Natural killer cell treated with Interleukin-12 subunit alpha and Interleukin-12 subunit beta and Interleukin-15 and Interleukin-18, amount 100 ng/mL, for 72 hours (primary cell): Measurements from ENCODE around the gene FBXO21. TPM values are rescaled to one million over a fixed set of nuclear protein-coding genes. Genes with fewer than 3 reads are reported as not detected.
"Not testable (repeated sequence)": the region's sequence is repeated elsewhere in the genome, so short reads cannot be mapped to it uniquely, and the experiment has no call there.

Source experiments
- ATAC-seq, 2 donors: fragments of 150-1000 bp; cut with Tn5 transposase in 1 of 2; sonication (Bioruptor Pico), chemical (Tn5 transposase) in 1 of 2; 2 replicates each; pipeline ENCODE4 v1.10.0; 2021
- DNase-seq: peaks from one replicate; pipeline ENCODE4 v3.0.0; 2022; ENCODE audit warnings: low spot score
- H3K27ac Mint-ChIP-seq, 2 donors: 1 replicate in 1 of 2; 2 replicates in 1 of 2; pipeline ENCODE4 v1.8.0; 2022; ENCODE audit warnings: mixed read lengths in 2 of 2, mild to moderate bottlenecking in 1 of 2, moderate library complexity in 1 of 2
- H3K27me3 Mint-ChIP-seq, 2 donors: 1 replicate in 1 of 2; 2 replicates in 1 of 2; pipeline ENCODE4 v1.8.0; 2022; ENCODE audit warnings: mixed read lengths in 2 of 2
- H3K36me3 Mint-ChIP-seq: one replicate; pipeline ENCODE4 v1.8.0; 2022; ENCODE audit warnings: mixed read lengths
- H3K4me1 Mint-ChIP-seq, 2 donors: 1 replicate in 1 of 2; 2 replicates in 1 of 2; pipeline ENCODE4 v1.8.0; 2022; ENCODE audit warnings: low read depth in 2 of 2, mixed read lengths in 2 of 2, mild to moderate bottlenecking in 1 of 2
- H3K4me3 Mint-ChIP-seq: one replicate; pipeline ENCODE4 v1.8.0; 2022; ENCODE audit warnings: mixed read lengths
- H3K9me3 Mint-ChIP-seq: 2 replicates; pipeline ENCODE4 v1.8.0; 2022; ENCODE audit warnings: mixed read lengths
- total RNA-seq, 2 donors: library from RNA; stranded (reverse); gene quantifications; one replicate each; pipeline ENCODE4 v1.2.3, GENCODE V29; 2022

Gene FBXO21
- total RNA-seq, 2 donors from 2014 or later: 30.4 to 37.7 TPM

DNA sequence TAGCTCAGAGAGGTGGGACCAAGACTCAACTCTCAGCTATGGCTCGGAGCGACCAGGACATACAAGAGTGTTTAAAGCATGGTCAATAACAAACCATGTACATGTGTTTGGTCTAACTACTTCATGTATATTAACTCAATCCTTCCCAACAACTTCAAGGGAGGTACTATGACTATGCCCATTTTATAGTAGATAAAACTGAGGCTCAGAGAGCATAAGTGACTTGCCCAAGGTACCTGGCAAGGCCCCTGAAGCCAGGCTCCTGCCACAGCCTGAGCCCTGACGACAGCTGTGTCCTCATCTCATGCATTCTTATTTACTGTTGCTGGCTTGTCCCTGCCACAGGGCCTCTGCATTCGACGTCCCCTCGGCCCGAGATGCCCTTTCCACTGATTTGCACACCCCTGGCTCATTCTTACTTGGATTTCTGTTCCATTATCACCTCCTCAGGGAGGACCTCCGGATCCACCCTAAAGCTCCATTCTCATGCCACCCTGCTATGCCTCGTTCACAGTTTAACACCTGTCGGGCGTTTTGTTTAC lies 93.7 kb downstream of the FBXO21 start:
- Mint-ChIP-seq H3K36me3 (no peaks in the 10 kb centered on the region), H3K4me1 (peaks cover 20 to 32% of the 10 kb centered on the region in 2 donors), H3K27me3 (no peaks in the 10 kb centered on the region), H3K4me3 (no peak overlapping the region), H3K27ac (peak overlapping the region in 1 of 2 donors; percentile 2), H3K9me3 (no peaks in the 10 kb centered on the region)
- no peak for DNase-seq
- no peak for ATAC-seq

GRCh38 chr12:117095191-117095590 lies 95.1 kb downstream of the FBXO21 start:
- ATAC-seq, H3K27ac Mint-ChIP-seq, H3K27me3 Mint-ChIP-seq, H3K36me3 Mint-ChIP-seq, H3K9me3 Mint-ChIP-seq, H3K4me3 Mint-ChIP-seq, DNase-seq: not testable (repeated sequence)
- H3K4me1 Mint-ChIP-seq: peaks cover 20 to 30% of the 10 kb centered on the region in 2 donors

- Mint-ChIP-seq H3K36me3 (peaks cover 8% of the 10 kb centered on the region), H3K27ac (no peak overlapping the region), H3K4me3 (no peak overlapping the region), H3K4me1 (peaks cover 20 to 30% of the 10 kb centered on the region in 2 donors), H3K27me3 (no peaks in the 10 kb centered on the region), H3K9me3 (peaks cover 7% of the 10 kb centered on the region)
- no peak for ATAC-seq
- DNase-seq: no peak
Measured at GRCh38 chr12:117093918-117094630, 96.2 kb downstream of the FBXO21 start.

DNA sequence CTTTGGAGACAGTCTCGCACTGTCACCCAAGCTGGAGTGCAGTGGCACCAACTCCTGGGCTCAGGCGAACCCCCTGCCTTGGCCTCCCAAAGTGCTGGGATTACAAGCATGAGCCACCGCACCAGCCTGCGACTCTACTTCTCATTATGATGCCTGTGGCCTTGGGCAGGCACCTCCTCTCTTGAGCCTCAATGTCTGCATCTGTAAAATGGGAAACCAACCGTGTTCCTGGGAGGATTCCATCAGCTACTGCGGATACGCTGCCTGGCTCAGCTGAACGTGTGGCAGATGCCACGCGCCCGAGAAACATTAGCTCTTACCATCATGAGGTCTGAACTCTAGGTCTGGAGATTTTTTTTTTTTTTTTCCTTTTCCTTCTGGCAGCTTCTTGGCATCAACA lies 96.8 kb downstream of the FBXO21 start:
- Mint-ChIP-seq H3K4me1 (peaks cover 20 to 33% of the 10 kb centered on the region in 2 donors), H3K9me3 (peaks cover 7% of the 10 kb centered on the region), H3K27ac (no peak overlapping the region), H3K27me3 (no peaks in the 10 kb centered on the region), H3K36me3 (peaks cover 13% of the 10 kb centered on the region), H3K4me3 (no peak overlapping the region)
- DNase-seq (no peak), ATAC-seq (no peak)

DNA sequence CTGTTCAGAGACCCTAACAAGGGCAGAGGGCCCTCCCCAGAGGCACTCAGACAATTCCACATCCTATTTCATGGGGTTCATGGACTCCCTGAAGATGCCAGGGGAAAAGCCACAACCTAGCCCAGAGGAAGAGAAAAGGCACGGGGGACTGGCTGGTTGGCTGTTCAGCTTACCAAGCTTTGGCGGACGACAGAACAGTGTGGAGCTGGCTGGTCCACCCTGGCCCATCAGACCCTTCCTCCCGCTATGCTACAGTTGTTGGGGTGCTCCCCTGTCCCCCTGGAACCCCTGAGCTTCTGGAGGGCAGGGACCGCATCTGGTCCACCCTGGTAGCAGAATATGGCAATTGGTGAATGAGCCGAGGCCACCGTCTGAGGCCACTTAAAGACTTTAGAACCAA lies 97.4 kb downstream of the FBXO21 start:
- H3K27ac Mint-ChIP-seq: no peak overlapping the region
- no peak for DNase-seq
- peaks cover 18 to 31% of the 10 kb centered on the region in 2 donors for H3K4me1 Mint-ChIP-seq
- no peak overlapping the region for H3K4me3 Mint-ChIP-seq
- ATAC-seq: no peak
- H3K36me3 Mint-ChIP-seq: peaks cover 13% of the 10 kb centered on the region
- peaks cover 7% of the 10 kb centered on the region for H3K9me3 Mint-ChIP-seq
- H3K27me3 Mint-ChIP-seq: no peaks in the 10 kb centered on the region

DNA sequence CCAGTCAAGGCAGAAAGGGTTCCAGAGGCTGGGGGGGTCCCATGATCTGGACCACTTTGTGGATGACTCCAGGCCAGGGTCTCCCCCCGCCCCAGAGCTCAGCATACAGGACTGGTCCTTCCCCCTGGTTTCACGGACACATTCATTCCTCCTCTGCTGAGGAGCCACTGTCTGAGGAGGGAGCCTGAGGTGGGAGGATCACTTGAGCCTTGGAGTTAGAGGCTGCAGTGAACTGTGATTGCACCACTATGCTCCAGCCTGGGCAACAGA lies 97.8 kb downstream of the FBXO21 start:
- ATAC-seq: no peak
- H3K4me1 Mint-ChIP-seq: peaks cover 16 to 27% of the 10 kb centered on the region in 2 donors

More for the DNA sequence above, 97.8 kb downstream of the FBXO21 start:
- H3K4me3 Mint-ChIP-seq: no peak overlapping the region
- no peaks in the 10 kb centered on the region for H3K27me3 Mint-ChIP-seq
- no peak overlapping the region for H3K27ac Mint-ChIP-seq
- peaks cover 7% of the 10 kb centered on the region for H3K9me3 Mint-ChIP-seq
- H3K36me3 Mint-ChIP-seq: peaks cover 13% of the 10 kb centered on the region
- no peak for DNase-seq

Other genes with a start within 250 kb of the FBXO21 start
- 10 to 100 TPM; 80.5 to 96.9 TPM for gene TESC, start 91.1 kb downstream of the FBXO21 start, total RNA-seq
- gene NOS1, start 171.2 kb upstream of the FBXO21 start, total RNA-seq: not detected